Measurements from ENCODE around the gene ZNF428.
"Not testable (repeated sequence)": the region's sequence is repeated elsewhere in the genome, so short reads cannot be mapped to it uniquely, and the experiment has no call there.

ZNF428 gene

GRCh38 chr19:43639519-43640423, 20.3 kb upstream of the ZNF428 start, which contains the start of gene CADM4:
Gene CADM4, minus strand, starts transcription at chr19:43639850. Its CDS starts 60 bp downstream, at chr19:43639790.
- DNase-seq, result no peak

- DNase-seq, result no peak
Measured at GRCh38 chr19:43638995-43639518, 19.6 kb upstream of the ZNF428 start.

GRCh38 chr19:43638214-43638994, 19.0 kb upstream of the ZNF428 start:
- no peak for DNase-seq

- no peak for DNase-seq
Measured at GRCh38 chr19:43636121-43636683, 16.8 kb upstream of the ZNF428 start.

- not testable (repeated sequence) for DNase-seq
Measured at GRCh38 chr19:43635561-43635940, 16.1 kb upstream of the ZNF428 start.

GRCh38 chr19:43634872-43635560, 15.6 kb upstream of the ZNF428 start:
- no peak for DNase-seq

GRCh38 chr19:43634506-43634871, 15.1 kb upstream of the ZNF428 start:
- no peak for DNase-seq

GRCh38 chr19:43634068-43634467, 14.6 kb upstream of the ZNF428 start:
- DNase-seq, result no peak

- DNase-seq, result no peak
Measured at GRCh38 chr19:43633520-43633919, 14.1 kb upstream of the ZNF428 start.

- DNase-seq, result no peak
Measured at GRCh38 chr19:43631491-43631890, 12.1 kb upstream of the ZNF428 start.

- DNase-seq, result no peak
Measured at GRCh38 chr19:43628646-43629326, 9.4 kb upstream of the ZNF428 start.

GRCh38 chr19:43626838-43627237, 7.4 kb upstream of the ZNF428 start:
- no peak for DNase-seq

GRCh38 chr19:43625918-43626579, 6.6 kb upstream of the ZNF428 start:
- no peak for DNase-seq

GRCh38 chr19:43624933-43625332, 5.5 kb upstream of the ZNF428 start:
- no peak for DNase-seq

GRCh38 chr19:43623889-43624670, 4.7 kb upstream of the ZNF428 start:
- DNase-seq, result no peak

- DNase-seq, result no peak
Measured at GRCh38 chr19:43622956-43623355, 3.5 kb upstream of the ZNF428 start.

GRCh38 chr19:43622070-43622469, 2.6 kb upstream of the ZNF428 start:
- no peak for DNase-seq

- no peak for DNase-seq
Measured at GRCh38 chr19:43620061-43621001, 902 bp upstream of the ZNF428 start.

GRCh38 chr19:43618921-43619261, 538 bp downstream of the ZNF428 start:
- DNase-seq, result no peak

GRCh38 chr19:43616954-43617353, 2.5 kb downstream of the ZNF428 start:
- no peak for DNase-seq

Measured in NCI-H2107 (cell line).